ENCODE results near the gene SENP2.
"Not testable (repeated sequence)": the region's sequence is repeated elsewhere in the genome, so short reads cannot be mapped to it uniquely, and the experiment has no call there.

SENP2 gene

GRCh38 chr3:185559706-185560090, 26.4 kb upstream of the SENP2 start:
- DNase-seq = no peak
- TF ChIP-seq, protein P1, sequence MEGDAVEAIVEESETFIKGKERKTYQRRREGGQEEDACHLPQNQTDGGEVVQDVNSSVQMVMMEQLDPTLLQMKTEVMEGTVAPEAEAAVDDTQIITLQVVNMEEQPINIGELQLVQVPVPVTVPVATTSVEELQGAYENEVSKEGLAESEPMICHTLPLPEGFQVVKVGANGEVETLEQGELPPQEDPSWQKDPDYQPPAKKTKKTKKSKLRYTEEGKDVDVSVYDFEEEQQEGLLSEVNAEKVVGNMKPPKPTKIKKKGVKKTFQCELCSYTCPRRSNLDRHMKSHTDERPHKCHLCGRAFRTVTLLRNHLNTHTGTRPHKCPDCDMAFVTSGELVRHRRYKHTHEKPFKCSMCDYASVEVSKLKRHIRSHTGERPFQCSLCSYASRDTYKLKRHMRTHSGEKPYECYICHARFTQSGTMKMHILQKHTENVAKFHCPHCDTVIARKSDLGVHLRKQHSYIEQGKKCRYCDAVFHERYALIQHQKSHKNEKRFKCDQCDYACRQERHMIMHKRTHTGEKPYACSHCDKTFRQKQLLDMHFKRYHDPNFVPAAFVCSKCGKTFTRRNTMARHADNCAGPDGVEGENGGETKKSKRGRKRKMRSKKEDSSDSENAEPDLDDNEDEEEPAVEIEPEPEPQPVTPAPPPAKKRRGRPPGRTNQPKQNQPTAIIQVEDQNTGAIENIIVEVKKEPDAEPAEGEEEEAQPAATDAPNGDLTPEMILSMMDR (IDR thresholded peaks at IDR 0.05; ENCODE audit: low read depth, low read length) = no peak
- Histone ChIP-seq H3K27me3 (no peaks in the 10 kb centered on the region), H3K4me1 (no peaks in the 10 kb centered on the region), H3K36me3 (no peaks in the 10 kb centered on the region), H3K4me3 (ENCODE audit: low read depth, low read length) (peak overlapping the region; percentile 41), H3K9me3 (no peaks in the 10 kb centered on the region)

- Histone ChIP-seq H3K9me3 (no peaks in the 10 kb centered on the region), H3K36me3 (no peaks in the 10 kb centered on the region), H3K27me3 (no peaks in the 10 kb centered on the region), H3K4me3 (ENCODE audit: low read depth, low read length) (no peak overlapping the region), H3K4me1 (no peaks in the 10 kb centered on the region)
- no peak for DNase-seq
- TF ChIP-seq, protein P1 (IDR thresholded peaks at IDR 0.05; ENCODE audit: low read depth, low read length) = no peak
Measured at GRCh38 chr3:185560676-185561075, 25.4 kb upstream of the SENP2 start.

GRCh38 chr3:185561374-185561943, 24.6 kb upstream of the SENP2 start:
- no peaks in the 10 kb centered on the region for H3K9me3 ChIP-seq
- no peak overlapping the region for H3K4me3 ChIP-seq (ENCODE audit: low read depth, low read length)
- TF ChIP-seq, protein P1 (IDR thresholded peaks at IDR 0.05; ENCODE audit: low read depth, low read length) = no peak
- no peaks in the 10 kb centered on the region for H3K4me1 ChIP-seq
- H3K36me3 ChIP-seq = no peaks in the 10 kb centered on the region
- no peaks in the 10 kb centered on the region for H3K27me3 ChIP-seq
- DNase-seq = no peak

DNA sequence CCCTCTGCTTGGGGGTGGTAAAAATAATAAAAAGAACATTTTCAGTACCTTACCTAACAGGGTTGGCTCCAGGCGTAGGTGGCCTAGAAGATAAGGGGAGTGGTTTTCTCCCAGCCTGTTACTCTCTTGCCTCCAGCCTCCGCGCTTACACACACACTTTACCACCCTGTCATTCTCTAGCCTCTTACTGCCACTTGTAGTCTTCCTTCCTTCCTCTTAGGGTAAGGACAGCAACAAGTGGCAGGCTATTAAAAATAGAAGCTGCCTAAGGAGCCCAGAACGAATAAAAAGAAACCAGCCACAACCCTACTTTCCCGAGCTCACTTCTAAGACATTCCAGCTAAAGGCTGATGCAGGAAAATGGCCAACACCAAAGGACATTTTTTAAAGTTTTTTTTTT, 24.1 kb upstream of the SENP2 start:
- H3K36me3 ChIP-seq = no peaks in the 10 kb centered on the region
- DNase-seq = no peak
- H3K4me3 ChIP-seq (ENCODE audit: low read depth, low read length) = no peak overlapping the region
- no peaks in the 10 kb centered on the region for H3K4me1 ChIP-seq
- H3K9me3 ChIP-seq = no peaks in the 10 kb centered on the region
- no peaks in the 10 kb centered on the region for H3K27me3 ChIP-seq
- TF ChIP-seq, protein P1 (IDR thresholded peaks at IDR 0.05; ENCODE audit: low read depth, low read length) = no peak

DNA sequence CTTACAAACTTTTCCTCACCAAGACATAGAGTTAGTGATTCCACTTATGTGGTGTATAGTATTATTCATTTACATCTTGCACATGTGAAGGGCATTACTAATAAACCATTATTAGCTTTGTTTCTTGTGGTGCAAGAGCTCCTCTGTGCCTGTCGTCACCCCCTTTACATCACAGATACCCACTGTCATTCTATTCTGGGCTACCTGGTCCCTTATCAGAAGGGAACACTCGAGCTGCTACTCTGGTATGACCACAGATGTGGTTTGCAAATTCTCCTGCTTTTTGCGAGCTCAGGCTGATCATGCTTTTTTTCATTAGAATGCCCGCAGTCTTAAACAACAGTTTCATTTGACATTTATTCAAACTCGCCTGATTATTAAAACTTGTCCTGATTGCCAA, 13.9 kb upstream of the SENP2 start:
- Histone ChIP-seq H3K4me3 (ENCODE audit: low read depth, low read length) (no peak overlapping the region), H3K27me3 (no peaks in the 10 kb centered on the region), H3K4me1 (no peaks in the 10 kb centered on the region), H3K9me3 (no peaks in the 10 kb centered on the region), H3K36me3 (no peaks in the 10 kb centered on the region)
- TF ChIP-seq, protein P1 (IDR thresholded peaks at IDR 0.05; ENCODE audit: low read depth, low read length) = no peak
- no peak for DNase-seq

- not testable (repeated sequence) for H3K27me3 ChIP-seq; H3K36me3 ChIP-seq; H3K4me3 ChIP-seq (ENCODE audit: low read depth, low read length); H3K9me3 ChIP-seq; H3K4me1 ChIP-seq
- TF ChIP-seq, protein P1 (IDR thresholded peaks at IDR 0.05; ENCODE audit: low read depth, low read length) = peak; percentile 63
- DNase-seq = peak; percentile 37
Measured at GRCh38 chr3:185575108-185575869, 10.8 kb upstream of the SENP2 start.
